ENCODE results near the gene KLK1. TPM values are rescaled to one million over a fixed set of nuclear protein-coding genes. Genes with fewer than 3 reads are reported as not detected.

The KLK1 gene
- polyA plus RNA-seq, 3 donors, result 0.66 to 0.72 TPM; not detected in 1

DNA sequence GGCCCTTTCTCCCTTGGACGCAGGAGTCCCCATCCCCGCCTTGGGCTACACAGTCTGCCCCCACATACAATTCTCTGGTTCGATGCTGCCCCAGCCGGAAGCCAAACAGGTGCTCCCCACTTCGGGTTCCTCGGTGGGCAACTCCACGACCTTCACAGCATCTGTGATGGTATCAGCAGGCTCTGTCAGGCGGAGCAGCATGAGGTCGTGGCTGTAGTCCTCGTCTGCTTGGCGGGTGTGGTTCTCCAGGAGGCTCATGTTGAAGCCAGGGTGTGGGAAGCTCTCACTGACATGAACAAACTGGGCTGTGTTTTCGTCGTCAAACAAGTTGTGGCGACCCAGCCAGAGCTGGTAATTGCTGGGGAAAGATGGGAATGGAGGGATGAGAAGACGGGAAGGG, 3.5 kb downstream of the KLK1 start:
- H3K9me3 Mint-ChIP-seq, result peaks cover under 1 to 20% (median 14%) of the 10 kb centered on the region in 7 donors
- peaks cover 21 to 27% of the 10 kb centered on the region in 2 donors for H3K4me1 ChIP-seq (ENCODE audit: control insufficient read depth in 1 of 2, insufficient read depth in 2 of 2, low read length in 2 of 2)
- intact Hi-C loops (cut with micrococcal nuclease), result no loop called here
- H2AFZ ChIP-seq (ENCODE audit: insufficient read depth, low read depth, low read length, poor library complexity, severe bottlenecking), result peak overlapping the region; percentile 77
- no peaks in the 10 kb centered on the region for H3K79me2 ChIP-seq (ENCODE audit: insufficient read depth, low read length)
- 6% methylated on average over 10 of the region's 15 CpGs for WGBS (ENCODE audit: insufficient coverage)
- H3K27ac Mint-ChIP-seq, result peak overlapping the region in 1 of 7 donors; percentile 59
- no peak for TF ChIP-seq CTCF (IDR thresholded peaks at IDR 0.05)
- peaks cover 0 to 50% of the 10 kb centered on the region in 2 donors for H3K27me3 ChIP-seq (ENCODE audit: control insufficient read depth in 2 of 2, insufficient read depth in 2 of 2, low read length in 2 of 2)
- peaks cover 0 to 3% of the 10 kb centered on the region in 2 donors for H3K36me3 Mint-ChIP-seq
- no peaks in the 10 kb centered on the region for H3K36me3 ChIP-seq (replicated peaks in 1 of 2; ENCODE audit: control insufficient read depth in 1 of 2, insufficient read depth in 2 of 2, low read length in 2 of 2)
- H3K9me3 ChIP-seq (replicated peaks in 1 of 2; ENCODE audit: control insufficient read depth in 1 of 2, insufficient read depth in 1 of 2, low read length in 2 of 2), result peaks cover 5% of the 10 kb centered on the region in 2 donors
- H3K4me3 Mint-ChIP-seq, result peak overlapping the region; percentile 63 to 92
- DNase-seq, result no peak
- H3K27ac ChIP-seq (ENCODE audit: low read depth in 1 of 2, low read length in 2 of 2), result no peak overlapping the region
- H3K9ac ChIP-seq (ENCODE audit: insufficient read depth, low read length, poor library complexity, severe bottlenecking), result no peak overlapping the region
- H3K27me3 Mint-ChIP-seq (ENCODE audit: low read depth in 3 of 3), result peaks cover 77 to 79% (median 79%) of the 10 kb centered on the region in 3 donors
- peaks cover 29% of the 10 kb centered on the region for H3K4me1 Mint-ChIP-seq
- no peaks in the 10 kb centered on the region for H4K20me1 ChIP-seq (ENCODE audit: insufficient read depth, low read length)
- H3K4me3 ChIP-seq (replicated peaks in 1 of 3; ENCODE audit: low read depth in 2 of 3, low read length in 3 of 3), result peak overlapping the region in 1 of 3 experiments; percentile 61
- H3K4me2 ChIP-seq (replicated peaks; ENCODE audit: extremely low read depth, low read length, poor library complexity, severe bottlenecking), result peak overlapping the region; percentile 65

DNA sequence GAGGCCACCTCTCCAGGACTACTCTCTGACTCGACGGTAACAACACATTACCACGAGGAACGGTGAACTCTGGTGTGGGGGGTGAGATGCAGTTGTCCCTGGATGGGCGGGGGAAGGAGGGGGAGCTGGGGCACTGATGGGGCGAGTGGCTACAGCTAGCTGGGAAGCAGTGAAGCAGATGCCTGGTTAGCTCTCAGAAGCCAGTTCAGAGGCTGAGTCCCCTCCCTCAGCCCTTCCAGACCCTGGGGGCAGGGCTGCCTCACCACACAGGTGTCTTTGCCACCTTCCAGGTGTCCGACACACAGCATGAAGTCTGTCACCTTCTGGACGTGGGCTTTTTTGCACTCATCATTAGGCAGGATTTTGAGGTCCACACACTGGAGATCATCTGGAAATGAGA, 4.0 kb downstream of the KLK1 start:
- 32% methylated on average over 6 of the region's 8 CpGs for WGBS (ENCODE audit: insufficient coverage)
- Histone ChIP-seq H3K4me2 (replicated peaks; ENCODE audit: extremely low read depth, low read length, poor library complexity, severe bottlenecking) (no peak overlapping the region), H3K27me3 (ENCODE audit: control insufficient read depth in 2 of 2, insufficient read depth in 2 of 2, low read length in 2 of 2) (peaks cover 0 to 55% of the 10 kb centered on the region in 2 donors), H3K9me3 (replicated peaks in 1 of 2; ENCODE audit: control insufficient read depth in 1 of 2, insufficient read depth in 1 of 2, low read length in 2 of 2) (peaks cover 5 to 6% of the 10 kb centered on the region in 2 donors), H4K20me1 (ENCODE audit: insufficient read depth, low read length) (no peaks in the 10 kb centered on the region), H2AFZ (ENCODE audit: insufficient read depth, low read depth, low read length, poor library complexity, severe bottlenecking) (no peak overlapping the region), H3K4me1 (ENCODE audit: control insufficient read depth in 1 of 2, insufficient read depth in 2 of 2, low read length in 2 of 2) (peaks cover 21 to 27% of the 10 kb centered on the region in 2 donors), H3K36me3 (replicated peaks in 1 of 2; ENCODE audit: control insufficient read depth in 1 of 2, insufficient read depth in 2 of 2, low read length in 2 of 2) (no peaks in the 10 kb centered on the region), H3K4me3 (replicated peaks in 1 of 3; ENCODE audit: low read depth in 2 of 3, low read length in 3 of 3) (no peak overlapping the region), H3K27ac (ENCODE audit: low read depth in 1 of 2, low read length in 2 of 2) (no peak overlapping the region), H3K9ac (ENCODE audit: insufficient read depth, low read length, poor library complexity, severe bottlenecking) (no peak overlapping the region), H3K79me2 (ENCODE audit: insufficient read depth, low read length) (no peaks in the 10 kb centered on the region)
- Mint-ChIP-seq H3K36me3 (peaks cover 0 to 3% of the 10 kb centered on the region in 2 donors), H3K27ac (no peak overlapping the region), H3K9me3 (peaks cover 3 to 24% (median 14%) of the 10 kb centered on the region in 7 donors), H3K4me1 (peaks cover 29% of the 10 kb centered on the region), H3K4me3 (peak overlapping the region in 1 of 2 donors; percentile 92), H3K27me3 (ENCODE audit: low read depth in 3 of 3) (peaks cover 78 to 82% (median 82%) of the 10 kb centered on the region in 3 donors)
- intact Hi-C loops (cut with micrococcal nuclease), result no loop called here
- TF ChIP-seq CTCF (IDR thresholded peaks at IDR 0.05), result no peak
- no peak for DNase-seq
